HG02981 (cell line): ENCODE measurements around the gene TSHZ2.
"Not testable (repeated sequence)": the region's sequence is repeated elsewhere in the genome, so short reads cannot be mapped to it uniquely, and the experiment has no call there.

ENCODE experiments used
- ATAC-seq: cut with Tn5 transposase; IDR thresholded peaks from one replicate; pipeline ENCODE4 v1.9.1; 2021; ENCODE audit warnings: mild to moderate bottlenecking, moderate library complexity; ENCODE audit not compliant: unreplicated experiment

Gene TSHZ2

DNA sequence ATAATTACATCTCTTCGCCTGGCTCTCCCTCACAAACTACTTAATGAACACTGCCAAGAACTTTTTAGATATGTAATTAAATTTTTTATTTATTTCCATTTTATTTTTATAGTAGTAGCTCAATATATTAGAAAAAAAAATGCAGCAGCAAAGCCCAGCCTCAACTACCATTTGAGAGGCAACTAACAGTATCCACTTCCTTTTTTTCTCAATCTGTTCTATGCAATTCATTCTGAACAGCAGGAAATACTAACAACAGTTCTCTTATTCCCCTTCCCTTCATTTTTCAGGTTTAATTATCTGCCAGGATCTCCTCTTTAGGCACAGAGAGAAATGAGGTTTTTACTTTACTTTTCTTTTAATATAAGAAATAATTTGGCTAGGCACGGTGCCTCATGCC, 508.8 kb downstream of the TSHZ2 start:
- no peak for ATAC-seq

DNA sequence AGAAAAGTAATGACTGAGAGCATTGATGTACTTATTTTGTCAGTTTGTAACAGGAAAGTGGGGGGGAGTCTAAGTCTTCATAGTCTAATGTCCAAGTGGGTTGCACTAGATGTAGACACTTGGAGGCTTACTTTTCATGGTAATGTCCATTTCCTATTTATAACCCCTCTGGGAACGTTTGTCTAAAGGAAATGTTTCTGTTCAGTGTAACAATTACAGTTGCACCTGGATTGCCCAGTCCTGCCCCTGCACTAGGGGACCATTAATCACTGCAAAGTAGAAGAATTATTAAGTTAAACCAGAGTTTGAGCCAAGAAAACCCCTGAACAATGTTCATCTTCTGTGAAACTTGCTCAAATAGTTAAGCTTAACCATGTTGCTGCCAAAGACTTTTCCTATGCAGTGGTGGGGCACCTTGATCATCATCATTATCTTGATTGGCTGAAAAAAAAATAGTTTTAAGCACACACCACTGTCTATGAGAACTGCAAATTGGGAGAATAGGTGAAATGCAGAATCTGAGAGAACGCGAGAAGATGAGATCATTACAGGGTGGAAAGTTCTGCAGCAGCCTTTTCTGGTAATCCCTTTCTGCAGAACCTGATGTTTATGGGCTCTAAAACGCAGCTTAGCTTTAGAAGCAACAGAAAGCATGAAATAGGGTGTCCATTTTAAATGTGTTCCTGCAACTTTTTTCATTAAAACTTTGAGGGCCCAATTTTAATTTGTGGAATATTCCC, 515.5 kb downstream of the TSHZ2 start:
- no peak for ATAC-seq

DNA sequence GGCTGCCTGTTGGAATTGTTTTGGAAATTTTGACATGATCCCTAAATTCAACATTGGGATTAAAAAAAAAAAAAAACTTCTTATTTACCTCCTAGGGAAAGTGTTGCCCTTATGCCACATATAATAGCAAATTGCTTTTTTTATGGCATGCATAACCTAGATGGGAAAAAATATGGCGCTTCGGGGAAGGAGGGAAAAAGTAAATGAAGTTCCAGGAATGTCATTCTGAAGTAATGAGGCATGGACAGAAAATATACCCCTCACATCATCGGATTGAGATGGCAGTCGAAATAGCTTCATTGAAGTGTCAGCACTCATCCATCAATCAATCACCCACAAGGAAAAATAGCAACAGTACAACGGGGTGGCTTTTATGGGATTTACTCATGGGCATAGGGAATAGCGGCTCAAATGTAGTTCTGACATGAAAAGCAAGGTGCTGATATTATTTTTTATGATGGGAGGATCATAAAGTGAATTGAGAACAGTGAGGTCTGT, 516.7 kb downstream of the TSHZ2 start:
- ATAC-seq: no peak

DNA sequence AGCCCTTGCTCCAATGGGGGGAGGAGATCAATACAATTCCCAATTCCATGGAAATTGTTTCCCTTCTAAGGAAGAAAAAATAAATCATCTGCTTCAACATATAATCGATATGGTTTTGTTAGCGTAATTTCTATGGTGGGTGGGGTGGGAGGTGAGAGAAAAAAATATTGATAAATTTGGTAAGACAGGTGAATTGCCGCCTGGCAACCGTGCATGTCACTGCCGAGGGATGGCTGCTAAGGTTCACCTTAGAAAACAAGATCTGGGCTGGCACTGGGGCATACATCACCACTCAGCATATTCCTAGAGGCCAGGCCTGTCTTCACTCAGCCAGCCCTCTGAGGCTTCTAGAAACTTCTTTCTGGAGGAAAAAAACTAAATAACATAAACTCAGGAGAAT, 517.4 kb downstream of the TSHZ2 start:
- no peak for ATAC-seq

DNA sequence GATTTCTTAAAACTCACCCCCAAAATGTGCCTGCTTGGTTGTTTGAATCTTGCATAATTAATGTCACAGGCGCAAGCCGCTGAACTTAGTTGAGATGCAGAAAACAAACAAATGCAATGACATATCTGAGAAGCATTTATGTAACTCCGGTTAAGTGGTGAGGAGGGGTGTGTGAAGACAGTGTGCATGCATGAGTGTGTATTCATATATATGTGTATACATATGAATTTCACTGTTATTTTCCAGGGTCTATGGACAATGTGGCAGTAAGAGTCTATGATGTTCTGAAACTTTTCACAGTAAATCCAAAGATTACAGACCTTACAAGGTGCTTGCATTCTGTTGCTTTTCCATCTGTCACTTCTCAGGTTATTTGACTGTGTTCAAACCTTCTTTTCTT, 518.5 kb downstream of the TSHZ2 start:
- ATAC-seq: no peak

DNA sequence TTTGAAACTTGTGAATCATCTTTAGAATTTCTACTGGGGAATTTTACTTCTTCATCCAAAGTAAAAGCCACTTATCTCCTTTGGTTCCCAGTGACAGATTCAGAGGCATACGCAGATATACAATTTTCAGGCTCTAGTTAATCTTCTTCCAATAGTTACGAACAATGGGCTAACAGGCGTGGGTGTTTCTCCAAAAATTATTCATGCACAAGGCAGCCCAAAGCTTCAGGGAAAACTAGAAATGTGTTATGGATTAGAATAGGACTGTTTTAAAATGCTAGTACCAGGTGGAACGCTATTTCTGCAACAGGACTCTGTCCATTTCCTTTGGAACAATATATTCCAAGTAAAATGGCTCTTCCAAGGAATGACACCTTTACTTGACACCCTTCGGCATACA, 519.3 kb downstream of the TSHZ2 start:
- no peak for ATAC-seq

DNA sequence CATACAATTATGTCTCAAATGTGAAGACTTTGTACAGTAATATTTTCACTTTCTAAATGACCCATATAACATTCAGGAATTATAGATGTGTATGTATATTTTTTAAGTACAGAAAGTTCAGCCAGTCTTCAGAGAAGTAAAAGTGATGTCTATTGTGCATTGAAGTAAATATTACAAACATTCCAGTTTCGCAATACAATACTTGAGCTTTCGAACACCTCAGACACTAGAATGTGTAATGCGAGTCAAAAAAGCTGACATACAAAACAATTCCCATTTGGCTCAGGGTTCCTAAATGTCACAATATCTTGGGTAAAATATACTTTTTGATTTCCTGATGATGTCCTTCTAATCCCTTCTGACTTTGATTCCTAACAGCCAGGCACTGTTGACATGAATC, 520.1 kb downstream of the TSHZ2 start:
- ATAC-seq: no peak

DNA sequence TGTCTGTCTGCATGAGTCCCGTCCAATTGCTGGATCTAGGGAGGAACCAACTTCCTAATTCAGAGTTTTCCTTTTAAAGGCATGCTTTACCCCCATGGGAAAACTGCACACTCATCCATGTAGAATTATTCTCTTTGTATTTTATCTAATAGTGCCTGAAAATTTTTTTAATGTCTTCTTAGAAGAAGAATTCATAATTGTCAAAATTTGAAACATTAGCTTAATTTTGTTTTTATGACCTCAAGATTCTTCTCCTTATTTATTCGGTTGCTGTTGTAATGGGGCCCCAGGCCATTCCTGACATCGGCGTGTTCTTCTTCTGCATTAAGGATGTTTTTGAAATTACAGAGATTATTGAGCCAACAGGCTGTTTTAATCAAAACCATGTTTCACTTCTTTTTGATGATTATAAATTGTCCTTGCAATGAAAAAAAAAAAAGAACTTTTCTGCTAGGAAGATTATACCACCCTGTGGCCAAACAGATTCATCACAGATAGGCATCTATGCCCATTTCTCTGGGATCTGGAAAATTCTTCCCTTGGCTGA, 521.2 kb downstream of the TSHZ2 start:
- ATAC-seq: no peak

DNA sequence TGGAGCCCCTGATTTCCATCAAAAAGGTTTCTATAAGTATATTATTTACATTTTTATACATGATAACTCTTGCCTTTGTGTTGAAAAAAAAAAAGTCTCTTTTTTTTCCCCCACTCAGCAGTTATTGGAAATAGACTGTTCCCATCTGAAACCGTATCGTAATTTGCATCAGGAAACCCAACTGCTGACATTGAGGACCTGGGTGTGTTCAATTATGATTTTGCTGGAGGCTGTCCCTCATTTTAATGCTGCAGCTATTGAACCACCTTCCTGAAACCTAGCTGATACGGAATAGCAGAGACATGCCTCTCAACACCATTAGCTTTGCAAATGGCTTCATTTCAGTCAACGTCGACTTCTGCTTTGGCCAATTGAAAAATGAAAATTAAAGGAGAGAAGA, 522.6 kb downstream of the TSHZ2 start:
- no peak for ATAC-seq

DNA sequence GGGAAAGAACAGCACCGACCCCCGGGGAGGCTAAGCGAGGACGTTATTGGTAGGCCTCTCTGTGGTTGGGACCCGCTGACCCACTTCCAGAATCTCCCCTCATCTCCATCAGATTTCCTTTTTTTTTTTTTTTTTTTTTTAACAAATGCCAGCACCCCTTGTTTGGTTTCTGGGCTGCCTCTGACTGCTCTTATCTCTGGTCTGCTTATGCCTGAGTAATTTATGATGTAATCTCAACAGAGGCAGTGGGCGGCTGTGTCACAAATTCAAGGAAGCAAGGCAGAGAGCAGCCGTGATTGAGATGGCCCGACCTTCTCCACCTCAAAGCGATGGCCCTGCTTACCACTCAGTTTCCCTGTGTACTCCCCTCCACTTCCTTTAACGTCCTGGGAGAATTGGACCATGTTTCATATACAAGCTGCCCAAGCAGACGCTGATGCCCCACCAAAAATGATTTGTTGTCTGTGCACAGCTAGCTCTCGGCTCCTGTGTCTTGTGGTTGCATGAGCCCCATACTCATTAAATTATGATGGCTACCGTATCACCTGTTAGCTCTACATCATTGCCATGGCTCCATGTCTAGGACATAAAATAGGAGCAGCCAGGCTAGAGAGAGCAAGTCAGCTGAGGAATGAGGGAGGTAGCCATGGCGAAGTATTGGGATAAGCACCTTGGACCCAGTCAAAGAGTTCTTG, 523.4 kb downstream of the TSHZ2 start:
- ATAC-seq: no peak

DNA sequence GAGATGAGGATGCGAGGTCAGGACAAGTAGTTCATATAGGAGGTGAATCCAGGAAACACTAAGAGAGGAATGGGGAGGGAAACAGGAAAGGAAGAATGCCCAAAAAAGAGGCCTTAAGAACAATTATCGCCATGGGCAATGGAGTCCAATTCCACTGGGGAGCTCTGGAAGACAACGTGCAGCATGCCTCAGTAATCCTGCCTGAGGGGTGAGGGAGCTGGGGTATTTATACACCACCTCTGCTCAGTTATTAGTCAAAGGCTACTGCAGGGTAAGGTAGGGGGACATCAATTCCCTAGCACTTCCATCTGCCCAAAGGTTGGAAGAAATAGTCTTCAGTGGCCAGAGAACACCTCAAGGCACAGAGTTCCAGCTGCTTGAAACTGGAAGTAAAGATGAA, 525.1 kb downstream of the TSHZ2 start:
- ATAC-seq: no peak

DNA sequence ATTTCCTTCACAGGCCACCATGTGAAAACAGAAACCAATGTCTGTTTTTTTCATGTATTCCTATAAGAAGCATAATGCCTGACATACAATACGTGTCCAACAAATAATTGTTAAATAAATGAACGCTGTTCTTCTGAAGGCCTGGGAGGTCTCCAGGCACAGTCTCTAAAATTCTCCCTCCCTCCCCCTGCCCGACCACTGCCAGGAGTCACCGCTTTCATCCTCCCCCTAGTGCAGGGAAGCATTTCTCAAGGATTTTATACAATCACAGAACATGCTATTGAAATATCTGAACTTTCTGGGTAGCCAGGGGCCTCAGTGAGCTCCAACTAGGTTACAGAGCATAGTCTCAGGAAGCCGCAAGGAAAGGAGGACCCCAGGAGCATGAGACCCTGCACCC, 526.2 kb downstream of the TSHZ2 start:
- ATAC-seq: no peak

DNA sequence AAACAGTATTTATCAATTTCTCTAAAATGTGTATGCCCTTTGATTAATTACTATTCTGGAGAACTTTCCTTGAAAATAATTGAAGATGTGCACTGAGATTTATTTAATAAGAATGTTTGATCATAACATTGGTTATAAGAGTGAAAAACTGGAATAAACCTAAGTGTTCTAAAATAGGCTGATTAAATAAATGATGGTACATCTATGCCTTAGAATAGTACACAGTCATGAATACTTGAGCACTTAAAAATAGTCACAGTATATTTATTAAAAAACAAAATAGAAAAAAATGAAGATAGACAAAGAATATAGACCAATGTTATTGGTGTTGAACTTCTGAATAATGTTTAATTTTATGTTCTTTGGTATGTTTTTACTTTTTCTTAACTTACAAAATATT, 528.5 kb downstream of the TSHZ2 start:
- ATAC-seq: no peak

DNA sequence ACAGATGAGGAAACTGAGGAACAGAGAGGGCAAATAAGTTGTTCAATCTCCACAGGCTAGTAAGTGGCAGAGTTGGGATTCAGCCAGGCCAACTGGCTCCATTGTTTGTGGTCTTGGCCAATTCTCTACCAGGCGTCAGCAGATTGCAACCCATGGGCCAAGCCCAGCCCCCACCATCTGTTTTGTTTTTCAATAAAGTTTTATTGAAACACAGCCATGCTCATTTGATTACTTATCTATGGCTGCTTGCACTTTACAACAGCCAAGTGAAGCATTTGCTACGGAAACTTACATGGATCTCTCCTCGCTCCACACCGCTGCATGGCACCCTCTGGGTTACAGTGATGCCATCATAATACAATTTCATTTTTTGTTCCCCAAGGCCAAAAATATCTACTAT, 530.7 kb downstream of the TSHZ2 start:
- no peak for ATAC-seq

DNA sequence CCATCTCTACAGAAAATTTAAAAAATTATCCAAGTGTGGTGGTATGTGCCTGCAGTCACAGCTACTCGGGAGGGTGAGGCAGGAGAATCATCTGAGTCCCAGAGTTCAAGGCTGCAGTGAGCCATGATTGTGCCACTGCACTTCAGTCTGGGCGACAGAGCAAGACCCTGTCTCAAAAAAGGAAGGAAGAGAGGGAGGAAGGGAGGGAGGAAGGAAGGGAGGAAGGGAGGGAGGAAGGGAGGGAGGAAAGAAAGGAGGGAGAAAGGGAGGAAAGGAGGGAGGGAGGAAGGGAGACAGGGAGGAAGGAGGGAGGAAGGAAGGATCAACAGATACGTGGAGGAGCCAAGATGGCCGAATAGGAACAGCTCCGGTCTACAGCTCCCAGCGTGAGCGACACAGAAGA, 531.4 kb downstream of the TSHZ2 start:
- ATAC-seq: no peak

DNA sequence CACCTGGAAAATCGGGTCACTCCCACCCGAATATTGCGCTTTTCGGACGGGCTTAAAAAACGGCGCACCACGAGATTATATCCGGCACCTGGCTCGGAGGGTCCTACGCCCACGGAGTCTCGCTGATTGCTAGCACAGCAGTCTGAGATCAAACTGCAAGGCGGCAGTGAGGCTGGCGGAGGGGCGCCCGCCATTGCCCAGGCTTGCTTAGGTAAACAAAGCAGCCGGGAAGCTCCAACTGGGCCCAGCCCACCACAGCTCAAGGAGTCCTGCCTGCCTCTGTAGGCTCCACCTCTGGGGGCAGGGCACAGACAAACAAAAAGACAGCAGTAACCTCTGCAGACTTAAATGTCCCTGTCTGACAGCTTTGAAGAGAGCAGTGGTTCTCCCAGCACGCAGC, 531.9 kb downstream of the TSHZ2 start:
- not testable (repeated sequence) for ATAC-seq

DNA sequence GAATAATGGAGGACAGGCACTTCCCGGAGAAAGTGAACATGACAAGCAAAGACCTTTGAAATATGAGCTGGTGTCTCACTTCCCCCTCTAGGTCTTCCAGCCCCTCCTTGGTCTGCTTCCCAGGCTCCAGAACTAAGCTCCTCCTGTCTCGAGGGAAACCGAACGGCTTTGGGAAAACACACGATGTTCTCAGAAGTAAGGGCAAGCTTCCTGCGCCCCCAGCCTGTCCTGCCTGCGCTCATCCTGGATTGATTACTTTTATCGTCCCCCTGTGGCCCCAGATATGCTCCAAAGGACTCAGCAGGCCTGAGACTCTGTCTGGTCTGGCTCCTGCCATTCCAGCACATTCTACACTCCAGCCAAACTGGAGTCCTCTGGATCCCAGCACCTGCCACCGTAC, 538.1 kb downstream of the TSHZ2 start:
- no peak for ATAC-seq

DNA sequence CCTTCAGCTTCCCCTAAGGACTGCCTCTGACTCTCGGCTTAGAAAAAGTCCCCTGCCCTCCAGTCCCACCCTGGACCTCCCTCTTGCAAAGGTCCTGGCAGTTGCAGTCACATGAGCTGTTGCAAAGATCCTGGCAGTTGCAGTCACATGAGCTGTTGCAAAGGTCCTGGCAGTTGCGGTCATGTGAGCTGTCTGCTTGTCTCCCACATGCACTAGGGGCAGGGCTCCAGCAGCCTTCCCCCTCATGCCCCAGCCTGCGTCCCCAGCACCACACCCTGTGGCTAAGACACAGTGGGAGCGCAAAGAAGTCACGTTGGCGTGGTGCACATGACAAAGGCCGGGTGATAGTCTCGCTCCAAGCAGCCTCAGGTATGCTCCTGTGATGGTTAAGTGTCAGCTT, 538.5 kb downstream of the TSHZ2 start:
- no peak for ATAC-seq

DNA sequence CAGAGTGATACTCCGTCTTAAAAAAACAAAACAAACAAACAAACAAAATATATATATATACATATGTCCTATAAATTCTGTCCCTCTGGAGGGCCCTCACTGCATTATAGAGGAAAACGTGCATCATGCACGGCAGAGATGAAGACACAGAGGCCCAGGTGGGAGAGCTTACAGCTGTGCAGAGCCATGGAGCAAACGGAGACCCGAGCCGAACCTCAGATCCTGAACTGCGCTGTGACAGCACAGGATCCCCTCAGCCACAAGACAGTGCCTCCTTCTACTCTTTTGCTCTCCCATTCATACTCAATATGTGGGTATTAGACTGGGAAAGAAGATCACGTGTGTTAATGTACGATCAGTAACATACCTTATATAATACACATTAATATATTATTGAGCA, 539.9 kb downstream of the TSHZ2 start:
- ATAC-seq: no peak

DNA sequence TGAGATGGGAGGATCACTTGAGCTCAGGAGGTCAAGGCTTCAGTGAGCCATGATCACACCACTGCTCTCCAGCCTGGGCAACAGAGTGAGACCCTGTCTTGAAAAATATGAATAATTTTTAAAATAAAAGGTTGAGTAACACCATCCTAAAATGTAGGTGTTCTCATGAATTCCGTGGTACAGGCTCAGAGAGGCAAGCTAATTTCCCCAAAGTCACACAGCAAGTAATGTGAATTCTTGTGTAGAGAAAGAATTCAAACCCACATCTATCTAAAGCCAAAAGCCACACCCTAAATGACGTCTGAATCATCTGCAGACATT, 541.0 kb downstream of the TSHZ2 start:
- ATAC-seq: no peak

DNA sequence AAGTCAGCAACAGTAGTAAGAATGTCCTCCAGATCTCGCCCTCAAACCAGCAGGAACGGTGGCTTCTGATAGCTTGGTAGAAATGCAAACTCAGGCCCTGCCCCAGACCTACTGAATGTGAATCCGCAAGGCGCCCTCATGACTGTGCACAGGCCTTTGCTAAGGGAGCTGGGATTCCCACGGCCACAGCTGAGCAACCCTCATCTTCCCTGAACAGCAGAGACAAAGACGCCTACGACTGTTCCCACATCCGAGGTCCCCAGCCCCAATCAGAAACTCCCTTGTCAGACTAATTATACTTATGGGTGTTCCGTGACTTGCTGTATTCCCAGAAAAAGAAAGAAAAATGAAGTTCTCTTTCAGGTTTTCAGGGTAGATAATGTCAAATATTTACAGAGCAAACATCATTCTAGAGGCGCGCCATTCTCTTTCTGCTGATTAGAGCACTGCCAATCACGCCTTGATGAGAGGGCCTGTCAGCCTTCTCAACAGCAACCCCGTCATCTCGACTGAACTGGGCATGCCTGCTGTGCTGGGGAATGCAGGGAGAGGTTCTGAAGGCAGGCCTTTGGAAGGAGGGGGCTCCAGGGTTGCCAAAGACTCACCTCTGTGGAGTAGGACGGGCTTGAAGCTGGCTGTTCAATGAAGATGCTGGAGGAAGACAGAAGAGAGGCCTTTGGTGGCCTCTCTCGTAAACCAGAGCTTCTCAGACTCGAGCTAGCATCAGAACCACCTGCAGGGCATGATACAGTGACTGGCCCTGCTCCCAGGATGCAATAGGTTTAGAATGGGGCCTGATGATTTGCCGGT, 541.5 kb downstream of the TSHZ2 start:
- no peak for ATAC-seq

DNA sequence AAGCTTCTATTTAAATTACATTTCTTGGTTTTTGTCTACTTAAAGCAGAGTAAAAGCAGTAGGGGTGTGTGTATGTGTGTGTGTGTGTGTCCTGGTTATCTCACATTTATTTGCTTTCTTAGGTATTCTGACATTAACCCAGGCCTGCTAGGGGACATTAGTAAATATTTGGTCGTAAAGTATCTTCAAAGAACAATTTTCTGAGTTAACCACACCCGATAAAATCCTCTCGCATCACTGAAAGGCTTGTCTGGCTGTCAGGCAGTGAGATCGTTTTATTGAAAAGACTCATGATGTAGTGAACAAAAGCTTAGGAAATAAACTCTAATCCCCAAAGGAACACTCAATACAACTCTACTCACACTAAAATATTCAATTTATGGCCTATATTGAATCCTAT, 543.6 kb downstream of the TSHZ2 start:
- ATAC-seq: no peak
